Vagina (tissue), 2 donors: ENCODE results near the gene MAP4K4. TPM values are rescaled to one million over a fixed set of nuclear protein-coding genes. Genes with fewer than 3 reads are reported as not detected.

Experiments
- DNase-seq, 2 donors: peaks; one replicate each; pipeline ENCODE4 v3.0.0-alpha.2; 2017; ENCODE audit errors: extremely low spot score in 2 of 2
- H3K27ac ChIP-seq: fragments of 200-600 bp; sonication (generic); one replicate; pipeline ENCODE4 v1.5.1; 2019
- H3K27me3 ChIP-seq: fragments of 200-600 bp; sonication (generic); one replicate; pipeline ENCODE4 v1.5.1; 2019
- H3K36me3 ChIP-seq, 2 donors: fragments of 200-600 bp; sonication (generic); one replicate each; pipeline ENCODE4 v1.5.1; 2017 to 2019
- H3K4me1 ChIP-seq: fragments of 200-600 bp; sonication (generic); one replicate; pipeline ENCODE4 v1.5.1; 2019
- H3K4me3 ChIP-seq, 2 donors: fragments of 200-600 bp; sonication (generic); 1 replicate in 1 of 2; 2 replicates in 1 of 2; pipeline ENCODE4 v1.5.1; 2016 to 2019
- H3K9me3 ChIP-seq: fragments of 200-600 bp; sonication (generic); one replicate; pipeline ENCODE4 v1.5.1; 2019
- POLR2A ChIP-seq, 2 donors: fragments of 450-650 bp; IDR thresholded peaks; one replicate each; pipeline ENCODE4 v1.6.1; 2017; ENCODE audit warnings: antibody characterized with exemption in 2 of 2, mild to moderate bottlenecking in 2 of 2, moderate library complexity in 2 of 2
- POLR2AphosphoS5 ChIP-seq, 2 donors: sonication (generic); formaldehyde crosslinking; IDR thresholded peaks; one replicate each; pipeline ENCODE4 v1.9.0; 2017; ENCODE audit warnings: antibody characterized with exemption in 2 of 2, mild to moderate bottlenecking in 2 of 2, low read depth in 1 of 2; ENCODE audit not compliant: insufficient read depth in 1 of 2
- intact Hi-C: fragments of 100-400 bp; cut with DNase I; formaldehyde crosslinking; loops from one replicate; pipeline ENCODE4 v1.15.1; 2023
- total RNA-seq: library from RNA; depleted of rRNA; stranded (reverse); fragments of >200 nt; gene quantifications from one replicate; pipeline ENCODE4 v1.2.3, GENCODE V29; 2016
- TF ChIP-seq, protein P1 (sequence below), 3 experiments: fragments of 450-650 bp in 2 of 3; fragments of 200-600 bp in 1 of 3; sonication (generic) in 1 of 3; IDR thresholded peaks; one replicate each; pipeline ENCODE4 v1.5.1; 2017 to 2019; ENCODE audit warnings: antibody characterized with exemption in 3 of 3, mild to moderate bottlenecking in 2 of 3, moderate library complexity in 2 of 3

MAP4K4 gene
- total RNA-seq, 1 donor from 2014 or later: 75.9 TPM

DNA sequence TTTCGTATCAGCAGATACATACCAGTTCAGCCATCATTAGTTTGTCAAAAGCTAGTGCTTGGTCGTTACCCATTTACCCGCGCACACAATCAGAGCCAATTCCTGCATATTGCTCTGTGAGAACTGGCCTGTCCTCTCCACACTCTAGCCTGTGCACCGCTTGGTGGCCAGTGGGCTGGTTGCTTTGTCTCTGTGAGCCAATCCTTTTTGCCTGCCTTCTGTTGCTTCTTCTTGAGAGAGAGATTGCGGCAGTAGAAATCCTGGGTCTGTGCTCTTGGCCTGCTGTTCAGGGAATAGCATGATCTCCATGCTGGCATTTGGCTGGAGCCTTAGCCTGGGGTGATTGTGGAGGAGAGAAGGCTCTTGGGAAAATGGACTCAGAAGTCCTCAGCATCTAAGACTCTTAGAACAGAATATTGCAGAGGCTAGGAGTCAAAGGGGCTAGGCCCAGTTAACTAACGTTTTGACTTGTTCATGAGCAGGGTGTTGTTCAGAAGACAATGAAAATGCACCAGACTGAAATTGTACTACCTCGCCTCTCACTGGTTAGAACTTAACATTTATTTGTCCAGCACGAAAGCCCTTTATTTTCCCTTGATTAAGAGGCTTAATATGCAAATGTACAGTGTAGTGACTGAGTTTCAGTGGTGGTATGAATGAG is 37.1 kb downstream of the MAP4K4 start:
- intact Hi-C loops: loop anchor here (10.0 kb wide), 1 partner anchor 500 kb away; no protein-coding TSS in a partner anchor
- no peak for DNase-seq

DNA sequence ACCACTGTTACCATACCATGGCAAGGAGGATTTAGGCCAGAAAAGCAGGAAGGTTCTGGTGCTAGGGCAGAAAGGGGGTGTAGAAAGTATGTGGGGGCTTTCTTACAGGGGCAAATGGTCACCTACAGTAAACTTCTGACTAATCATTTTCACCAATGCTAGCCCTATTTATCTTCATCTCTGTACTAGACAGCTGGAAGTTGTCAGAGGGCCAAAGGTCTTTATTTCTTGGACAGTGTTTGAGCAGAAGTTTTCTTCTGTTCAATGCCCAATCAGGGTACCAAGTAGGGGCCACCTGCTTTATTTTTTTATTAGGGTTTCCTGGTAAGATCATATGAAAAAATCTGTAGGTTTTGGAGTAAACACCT is 37.6 kb downstream of the MAP4K4 start:
- H3K36me3 ChIP-seq: no peaks in the 10 kb centered on the region
- intact Hi-C loops: loop anchor here (10.0 kb wide), 1 partner anchor 500 kb away; no protein-coding TSS in a partner anchor
- H3K4me1 ChIP-seq: peaks cover 62% of the 10 kb centered on the region
- no peak overlapping the region for H3K27ac ChIP-seq
- H3K4me3 ChIP-seq: no peak overlapping the region
- no peaks in the 10 kb centered on the region for H3K27me3 ChIP-seq
- H3K9me3 ChIP-seq: no peaks in the 10 kb centered on the region
- no peak for TF ChIP-seq POLR2A (IDR thresholded peaks at IDR 0.05)
- TF ChIP-seq, protein P1, sequence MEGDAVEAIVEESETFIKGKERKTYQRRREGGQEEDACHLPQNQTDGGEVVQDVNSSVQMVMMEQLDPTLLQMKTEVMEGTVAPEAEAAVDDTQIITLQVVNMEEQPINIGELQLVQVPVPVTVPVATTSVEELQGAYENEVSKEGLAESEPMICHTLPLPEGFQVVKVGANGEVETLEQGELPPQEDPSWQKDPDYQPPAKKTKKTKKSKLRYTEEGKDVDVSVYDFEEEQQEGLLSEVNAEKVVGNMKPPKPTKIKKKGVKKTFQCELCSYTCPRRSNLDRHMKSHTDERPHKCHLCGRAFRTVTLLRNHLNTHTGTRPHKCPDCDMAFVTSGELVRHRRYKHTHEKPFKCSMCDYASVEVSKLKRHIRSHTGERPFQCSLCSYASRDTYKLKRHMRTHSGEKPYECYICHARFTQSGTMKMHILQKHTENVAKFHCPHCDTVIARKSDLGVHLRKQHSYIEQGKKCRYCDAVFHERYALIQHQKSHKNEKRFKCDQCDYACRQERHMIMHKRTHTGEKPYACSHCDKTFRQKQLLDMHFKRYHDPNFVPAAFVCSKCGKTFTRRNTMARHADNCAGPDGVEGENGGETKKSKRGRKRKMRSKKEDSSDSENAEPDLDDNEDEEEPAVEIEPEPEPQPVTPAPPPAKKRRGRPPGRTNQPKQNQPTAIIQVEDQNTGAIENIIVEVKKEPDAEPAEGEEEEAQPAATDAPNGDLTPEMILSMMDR (IDR thresholded peaks at IDR 0.05): no peak
- no peak for TF ChIP-seq POLR2AphosphoS5 (IDR thresholded peaks at IDR 0.05; ENCODE audit: insufficient read depth in 1 of 2, low read depth in 1 of 2)
- no peak for DNase-seq

More for the DNA sequence above, 37.1 kb downstream of the MAP4K4 start:
- Histone ChIP-seq H3K9me3 (no peaks in the 10 kb centered on the region), H3K27me3 (no peaks in the 10 kb centered on the region), H3K27ac (no peak overlapping the region), H3K36me3 (no peaks in the 10 kb centered on the region), H3K4me1 (peaks cover 65% of the 10 kb centered on the region), H3K4me3 (no peak overlapping the region)
- TF ChIP-seq, protein P1 (IDR thresholded peaks at IDR 0.05): no peak
- TF ChIP-seq POLR2A (IDR thresholded peaks at IDR 0.05): no peak
- TF ChIP-seq POLR2AphosphoS5 (IDR thresholded peaks at IDR 0.05; ENCODE audit: insufficient read depth in 1 of 2, low read depth in 1 of 2): no peak

DNA sequence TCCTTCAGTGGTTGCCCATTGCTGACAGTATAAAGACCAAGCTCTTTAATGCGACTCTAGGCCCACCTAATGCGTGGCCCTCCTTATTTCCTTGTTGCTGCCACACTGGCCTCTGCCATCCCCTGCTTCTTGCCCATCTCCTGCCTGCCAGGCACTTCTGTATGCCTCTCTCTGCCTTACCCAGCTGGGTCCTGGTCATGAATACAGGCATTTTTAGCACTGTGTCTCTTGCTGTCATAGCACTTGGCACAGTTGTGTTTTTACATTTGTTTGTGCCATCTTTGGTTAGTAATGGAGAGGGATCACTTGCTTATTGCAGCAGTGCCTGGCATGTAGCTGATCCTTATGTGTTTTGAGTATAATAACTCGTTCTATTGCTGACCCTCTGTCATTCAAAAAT is 38.7 kb downstream of the MAP4K4 start:
- intact Hi-C loops: loop anchor here (10.0 kb wide), 1 partner anchor 499 kb away; no protein-coding TSS in a partner anchor
- H3K9me3 ChIP-seq: no peaks in the 10 kb centered on the region
- no peak overlapping the region for H3K4me3 ChIP-seq
- TF ChIP-seq POLR2A (IDR thresholded peaks at IDR 0.05) (no peak), POLR2AphosphoS5 (IDR thresholded peaks at IDR 0.05; ENCODE audit: insufficient read depth in 1 of 2, low read depth in 1 of 2) (no peak)
- TF ChIP-seq, protein P1 (IDR thresholded peaks at IDR 0.05): no peak
- no peak overlapping the region for H3K27ac ChIP-seq
- DNase-seq: no peak
- no peaks in the 10 kb centered on the region for H3K36me3 ChIP-seq
- peaks cover 63% of the 10 kb centered on the region for H3K4me1 ChIP-seq
- no peaks in the 10 kb centered on the region for H3K27me3 ChIP-seq

DNA sequence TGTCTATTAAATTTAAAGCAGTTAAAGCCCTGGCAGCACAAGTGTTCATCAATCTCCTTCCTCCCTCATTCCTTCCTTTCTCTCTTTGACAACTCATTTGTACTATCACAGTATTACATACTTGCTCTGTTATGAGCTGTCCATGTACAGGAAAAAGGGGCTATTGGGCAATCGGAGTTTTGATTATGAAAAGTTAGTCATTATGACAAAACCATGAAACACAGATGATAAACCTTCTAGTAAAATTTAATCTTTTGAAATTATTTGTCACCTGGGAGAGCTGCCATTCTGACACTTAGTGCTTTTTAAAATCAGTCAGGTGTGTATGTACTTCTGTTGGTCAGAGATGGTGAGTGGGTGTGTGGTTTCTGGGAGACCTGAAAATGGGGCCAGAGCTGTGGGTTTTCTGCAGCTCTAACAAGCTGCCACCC is 39.4 kb downstream of the MAP4K4 start:
- no peak for DNase-seq
- Histone ChIP-seq H3K4me1 (peaks cover 64% of the 10 kb centered on the region), H3K4me3 (no peak overlapping the region), H3K36me3 (no peaks in the 10 kb centered on the region), H3K9me3 (no peaks in the 10 kb centered on the region), H3K27me3 (no peaks in the 10 kb centered on the region), H3K27ac (no peak overlapping the region)
- TF ChIP-seq, protein P1 (IDR thresholded peaks at IDR 0.05): no peak
- TF ChIP-seq POLR2AphosphoS5 (IDR thresholded peaks at IDR 0.05; ENCODE audit: insufficient read depth in 1 of 2, low read depth in 1 of 2): peak in 1 of 2 donors; percentile 67
- intact Hi-C loops: loop anchor here (10.0 kb wide), 1 partner anchor 498 kb away; no protein-coding TSS in a partner anchor
